Urinary bladder (tissue), 4 donors: ENCODE results near the gene DGKZ. TPM values are rescaled to one million over a fixed set of nuclear protein-coding genes. Genes with fewer than 3 reads are reported as not detected.

ENCODE experiments used
- DNase-seq: peaks from one replicate; pipeline ENCODE4 v3.0.0-alpha.2; 2015; ENCODE audit errors: extremely low spot score
- H3K27ac ChIP-seq: one replicate; pipeline ENCODE4 v1.5.1; 2013; ENCODE audit warnings: low read depth, mild to moderate bottlenecking, moderate library complexity
- H3K36me3 ChIP-seq: one replicate; pipeline ENCODE4 v1.6.1; 2013; ENCODE audit warnings: mild to moderate bottlenecking, moderate library complexity; ENCODE audit not compliant: insufficient read depth
- H3K4me1 ChIP-seq: one replicate; pipeline ENCODE4 v1.6.1; 2013; ENCODE audit warnings: mild to moderate bottlenecking, moderate library complexity; ENCODE audit not compliant: insufficient read depth
- H3K4me3 ChIP-seq: one replicate; pipeline ENCODE4 v1.5.1; 2013; ENCODE audit warnings: low read depth, low read length
- WGBS: extraction: QIAGEN DNeasy Blood & Tissue Kit; methylation state at CpG from one replicate; pipeline ENCODE4 v1.1.7; 2013; 5-methylcytosine and 5-hydroxymethylcytosine counted together
- polyA plus RNA-seq: library from polyadenylated mRNA; stranded (reverse); fragments of 200-250 nt; gene quantifications from one replicate; pipeline ENCODE4 v1.2.3, GENCODE V29; 2013
- total RNA-seq: library from RNA; depleted of rRNA; stranded (reverse); fragments of >200 nt; gene quantifications from one replicate; pipeline ENCODE4 v1.2.3, GENCODE V29; 2014
- donor health status: healthy with polysubstance abuse.
- donor health status: healthy.

DGKZ gene
- total and polyA plus RNA-seq, 2 donors: 18.5 to 47.8 TPM

- Histone ChIP-seq H3K4me1 (no peaks in the 10 kb centered on the region), H3K27ac (no peak overlapping the region), H3K4me3 (peak overlapping the region; percentile 47), H3K36me3 (no peaks in the 10 kb centered on the region)
- WGBS: 17% methylated on average over 25 of the region's 25 CpGs
- DNase-seq: no peak
These were observed 13.8 kb upstream of the DGKZ start for GRCh38 chr11:46333394-46333947.

GRCh38 chr11:46334211-46334610 lies 13.1 kb upstream of the DGKZ start:
- Histone ChIP-seq H3K4me3 (no peak overlapping the region), H3K4me1 (no peaks in the 10 kb centered on the region), H3K27ac (no peak overlapping the region), H3K36me3 (no peaks in the 10 kb centered on the region)
- DNase-seq: no peak
- WGBS: 95% methylated on average over 3 of the region's 3 CpGs

- 82% methylated on average over 6 of the region's 6 CpGs for WGBS
- H3K4me1 ChIP-seq: no peaks in the 10 kb centered on the region
These were observed 12.0 kb upstream of the DGKZ start for GRCh38 chr11:46335271-46335670.

GRCh38 chr11:46335890-46336562 lies 11.2 kb upstream of the DGKZ start:
- H3K27ac ChIP-seq: no peak overlapping the region
- no peaks in the 10 kb centered on the region for H3K4me1 ChIP-seq
- 92% methylated on average over 11 of the region's 11 CpGs for WGBS
- no peak for DNase-seq
- H3K4me3 ChIP-seq: no peak overlapping the region
- H3K36me3 ChIP-seq: no peaks in the 10 kb centered on the region

More at GRCh38 chr11:46335271-46335670, 12.0 kb upstream of the DGKZ start:
- Histone ChIP-seq H3K4me3 (no peak overlapping the region), H3K36me3 (no peaks in the 10 kb centered on the region), H3K27ac (no peak overlapping the region)
- no peak for DNase-seq

- no peaks in the 10 kb centered on the region for H3K4me1 ChIP-seq
- WGBS: 92% methylated on average over 12 of the region's 12 CpGs
- no peak overlapping the region for H3K27ac ChIP-seq
These were observed 10.6 kb upstream of the DGKZ start for GRCh38 chr11:46336563-46337180.

GRCh38 chr11:46337626-46338345 lies 9.5 kb upstream of the DGKZ start:
- H3K4me1 ChIP-seq: no peaks in the 10 kb centered on the region
- H3K27ac ChIP-seq: no peak overlapping the region
- WGBS: 89% methylated on average over 13 of the region's 13 CpGs
- DNase-seq: no peak
- H3K4me3 ChIP-seq: no peak overlapping the region
- H3K36me3 ChIP-seq: no peaks in the 10 kb centered on the region

More at GRCh38 chr11:46336563-46337180, 10.6 kb upstream of the DGKZ start:
- Histone ChIP-seq H3K4me3 (no peak overlapping the region), H3K36me3 (no peaks in the 10 kb centered on the region)
- DNase-seq: no peak

- Histone ChIP-seq H3K36me3 (no peaks in the 10 kb centered on the region), H3K4me3 (no peak overlapping the region), H3K4me1 (no peaks in the 10 kb centered on the region), H3K27ac (no peak overlapping the region)
- 23% methylated on average over 9 of the region's 9 CpGs for WGBS
- no peak for DNase-seq
These were observed 8.7 kb upstream of the DGKZ start for GRCh38 chr11:46338636-46338987.

- Histone ChIP-seq H3K4me1 (no peaks in the 10 kb centered on the region), H3K27ac (no peak overlapping the region), H3K4me3 (no peak overlapping the region), H3K36me3 (no peaks in the 10 kb centered on the region)
- 24% methylated on average over 16 of the region's 16 CpGs for WGBS
- no peak for DNase-seq
These were observed 8.1 kb upstream of the DGKZ start for GRCh38 chr11:46338988-46339666.

- no peak overlapping the region for H3K27ac ChIP-seq
These were observed 7.4 kb upstream of the DGKZ start for GRCh38 chr11:46339816-46340215.

GRCh38 chr11:46341454-46341853 lies 5.8 kb upstream of the DGKZ start:
- no peaks in the 10 kb centered on the region for H3K4me1 ChIP-seq
- H3K36me3 ChIP-seq: no peaks in the 10 kb centered on the region
- no peak for DNase-seq
- 94% methylated on average over 3 of the region's 3 CpGs for WGBS
- H3K4me3 ChIP-seq: no peak overlapping the region
- H3K27ac ChIP-seq: no peak overlapping the region

More at GRCh38 chr11:46339816-46340215, 7.4 kb upstream of the DGKZ start:
- Histone ChIP-seq H3K4me1 (no peaks in the 10 kb centered on the region), H3K4me3 (no peak overlapping the region), H3K36me3 (no peaks in the 10 kb centered on the region)
- DNase-seq: no peak
- 69% methylated on average over 2 of the region's 2 CpGs for WGBS

- DNase-seq: no peak
- WGBS: 42% methylated on average over 5 of the region's 5 CpGs
- H3K4me1 ChIP-seq: no peaks in the 10 kb centered on the region
- H3K36me3 ChIP-seq: no peaks in the 10 kb centered on the region
- H3K27ac ChIP-seq: no peak overlapping the region
- H3K4me3 ChIP-seq: no peak overlapping the region
These were observed 5.0 kb upstream of the DGKZ start for GRCh38 chr11:46342239-46342638.

- Histone ChIP-seq H3K36me3 (no peaks in the 10 kb centered on the region), H3K27ac (no peak overlapping the region), H3K4me3 (no peak overlapping the region), H3K4me1 (no peaks in the 10 kb centered on the region)
- WGBS: 81% methylated on average over 3 of the region's 3 CpGs
- DNase-seq: no peak
These were observed 3.7 kb upstream of the DGKZ start for GRCh38 chr11:46343520-46343919.

GRCh38 chr11:46345131-46345597 lies 2.1 kb upstream of the DGKZ start:
- no peaks in the 10 kb centered on the region for H3K36me3 ChIP-seq
- no peak for DNase-seq
- no peaks in the 10 kb centered on the region for H3K4me1 ChIP-seq
- WGBS: 55% methylated on average over 20 of the region's 20 CpGs
- H3K4me3 ChIP-seq: peak overlapping the region; percentile 5
- peak overlapping the region; percentile 33 for H3K27ac ChIP-seq
